BLaER1 (cell line): ENCODE measurements around the gene TRIM25.

ENCODE experiments used
- H3K27ac ChIP-seq: shearing (Covaris generic); formaldehyde crosslinking; 2 replicates; pipeline ENCODE4 v1.8.1; 2022
- H3K27me3 ChIP-seq: shearing (Covaris generic); formaldehyde crosslinking; 2 replicates; pipeline ENCODE4 v1.8.1; 2022
- H3K36me3 ChIP-seq: shearing (Covaris generic); formaldehyde crosslinking; 2 replicates; pipeline ENCODE4 v1.8.1; 2022
- H3K4me1 ChIP-seq: shearing (Covaris generic); formaldehyde crosslinking; 2 replicates; pipeline ENCODE4 v1.8.1; 2022
- H3K4me2 ChIP-seq: shearing (Covaris generic); formaldehyde crosslinking; 2 replicates; pipeline ENCODE4 v1.8.1; 2022
- H3K4me3 ChIP-seq: shearing (Covaris generic); formaldehyde crosslinking; 2 replicates; pipeline ENCODE4 v1.8.1; 2022
- H3K9ac ChIP-seq: shearing (Covaris generic); formaldehyde crosslinking; 2 replicates; pipeline ENCODE4 v1.8.1; 2022
- H3K9me3 ChIP-seq: shearing (Covaris generic); formaldehyde crosslinking; 2 replicates; pipeline ENCODE4 v1.8.1; 2022
- H4K20me1 ChIP-seq: shearing (Covaris generic); formaldehyde crosslinking; 2 replicates; pipeline ENCODE4 v1.8.1; 2022
- Cebpa-rat ChIP-seq: shearing (Covaris generic); IDR thresholded peaks from 2 replicates; pipeline ENCODE4 v1.8.1; 2022

The TRIM25 gene

DNA sequence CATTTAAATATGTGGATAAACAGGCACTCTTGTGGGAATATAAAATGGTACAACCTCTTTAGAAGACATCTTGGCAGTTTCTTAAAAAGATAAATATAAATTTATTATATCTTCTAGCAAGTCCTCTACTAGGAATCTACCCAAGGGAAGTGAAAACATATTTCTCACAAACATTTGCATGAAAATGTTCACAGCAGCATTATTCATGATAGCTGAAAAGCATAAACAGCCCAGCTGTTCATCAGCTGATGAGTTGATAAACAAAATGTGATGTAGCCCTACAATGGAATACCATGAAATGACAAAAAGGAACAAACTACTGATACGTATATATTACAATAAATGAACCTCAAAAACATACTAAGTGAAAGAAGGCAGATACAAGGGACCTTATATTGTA, 67.9 kb downstream of the TRIM25 start:
- no peaks in the 10 kb centered on the region for H3K9me3 ChIP-seq
- H3K4me2 ChIP-seq: no peak overlapping the region
- H3K27me3 ChIP-seq: no peaks in the 10 kb centered on the region
- H3K4me3 ChIP-seq: no peak overlapping the region
- no peaks in the 10 kb centered on the region for H3K4me1 ChIP-seq
- no peak overlapping the region for H3K27ac ChIP-seq
- peaks cover 1% of the 10 kb centered on the region; the same call in 1 of the 2 replicates for H4K20me1 ChIP-seq
- peaks cover 65% of the 10 kb centered on the region for H3K36me3 ChIP-seq
- H3K9ac ChIP-seq: no peak overlapping the region
- no peak for TF ChIP-seq Cebpa-rat

DNA sequence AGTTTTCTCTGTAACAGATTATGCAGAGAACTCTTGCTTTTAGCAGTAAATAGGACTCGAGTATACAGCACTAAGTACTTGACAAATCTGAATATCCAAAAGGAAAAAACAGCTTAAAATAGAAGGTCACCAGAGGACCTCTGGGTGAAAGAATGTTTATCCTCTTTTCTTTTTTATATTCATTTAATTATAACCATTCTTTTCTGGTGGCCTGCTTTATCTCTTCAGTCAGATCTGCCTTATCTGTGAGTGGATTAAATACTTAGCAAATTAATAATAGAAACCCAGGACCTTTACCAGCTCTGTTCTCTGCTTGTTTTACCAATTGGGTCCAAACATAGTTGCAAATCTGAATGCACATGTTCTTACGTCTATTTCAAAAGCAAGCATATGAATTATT, 71.3 kb downstream of the TRIM25 start:
- Histone ChIP-seq H4K20me1 (peaks cover 21% of the 10 kb centered on the region), H3K9ac (no peak overlapping the region), H3K9me3 (no peaks in the 10 kb centered on the region), H3K4me3 (no peak overlapping the region), H3K4me1 (peaks cover 11% of the 10 kb centered on the region), H3K4me2 (no peak overlapping the region), H3K27me3 (no peaks in the 10 kb centered on the region), H3K36me3 (peaks cover 54% of the 10 kb centered on the region), H3K27ac (no peak overlapping the region)
- no peak for TF ChIP-seq Cebpa-rat

DNA sequence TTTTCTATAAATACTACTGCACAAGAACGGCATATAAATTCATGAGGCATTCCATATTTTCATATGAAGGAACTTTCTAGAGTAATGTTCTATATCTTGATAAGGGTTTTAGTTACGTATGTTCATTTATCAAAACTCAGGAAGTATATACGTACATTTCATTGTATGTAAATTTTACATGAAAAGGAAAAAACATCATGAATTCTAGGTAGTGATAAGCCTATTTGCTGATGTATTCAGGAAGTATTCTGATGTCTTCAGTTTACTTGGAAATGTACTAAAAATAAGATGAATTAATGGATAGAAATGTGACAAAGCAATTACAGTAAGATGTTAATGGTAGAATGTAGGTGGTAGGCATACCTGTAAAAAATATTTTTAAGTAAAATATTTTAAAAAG, 75.2 kb downstream of the TRIM25 start:
- Histone ChIP-seq H3K4me1 (peaks cover 38% of the 10 kb centered on the region), H3K27me3 (no peaks in the 10 kb centered on the region), H3K27ac (no peak overlapping the region), H4K20me1 (peaks cover 56% of the 10 kb centered on the region), H3K36me3 (peaks cover 30% of the 10 kb centered on the region), H3K4me2 (0 out of 2 replicates have a peak overlapping the region, but pooled peaks have one; percentile 87), H3K9ac (no peak overlapping the region), H3K9me3 (no peaks in the 10 kb centered on the region), H3K4me3 (no peak overlapping the region)
- TF ChIP-seq Cebpa-rat: no peak
